HG03159 (cell line): Measurements from ENCODE around the gene SLC6A6.

Source experiments
- ATAC-seq: cut with Tn5 transposase; IDR thresholded peaks from one replicate; pipeline ENCODE4 v1.9.1; 2021; ENCODE audit warnings: mild to moderate bottlenecking, moderate library complexity; ENCODE audit not compliant: unreplicated experiment

SLC6A6 gene

GRCh38 chr3:14517601-14518431 is 115.4 kb downstream of the SLC6A6 start:
- ATAC-seq: no peak

- no peak for ATAC-seq
Measured at GRCh38 chr3:14518432-14518802, 116.0 kb downstream of the SLC6A6 start.

GRCh38 chr3:14518893-14519292 is 116.5 kb downstream of the SLC6A6 start:
- ATAC-seq: no peak

- no peak for ATAC-seq
Measured at GRCh38 chr3:14519406-14519805, 117.0 kb downstream of the SLC6A6 start.

GRCh38 chr3:14520149-14520548 is 117.7 kb downstream of the SLC6A6 start:
- ATAC-seq: no peak

GRCh38 chr3:14520967-14521366 is 118.6 kb downstream of the SLC6A6 start:
- ATAC-seq: no peak

- ATAC-seq: no peak
Measured at GRCh38 chr3:14521611-14522010, 119.2 kb downstream of the SLC6A6 start.

- ATAC-seq: no peak
Measured at GRCh38 chr3:14522129-14522691, 119.8 kb downstream of the SLC6A6 start.

- ATAC-seq: no peak
Measured at GRCh38 chr3:14522768-14523167, 120.4 kb downstream of the SLC6A6 start.

GRCh38 chr3:14523792-14524191 is 121.4 kb downstream of the SLC6A6 start:
- ATAC-seq: no peak

GRCh38 chr3:14524311-14524711 is 121.9 kb downstream of the SLC6A6 start:
- ATAC-seq: no peak

GRCh38 chr3:14524920-14525660 is 122.7 kb downstream of the SLC6A6 start:
- no peak for ATAC-seq

GRCh38 chr3:14525685-14526631 is 123.6 kb downstream of the SLC6A6 start:
- no peak for ATAC-seq

GRCh38 chr3:14528081-14528480 is 125.7 kb downstream of the SLC6A6 start:
- ATAC-seq: no peak

GRCh38 chr3:14531856-14532395 is 129.5 kb downstream of the SLC6A6 start:
- no peak for ATAC-seq

GRCh38 chr3:14532691-14533456 is 130.5 kb downstream of the SLC6A6 start:
- ATAC-seq: no peak

GRCh38 chr3:14533457-14533958 is 131.1 kb downstream of the SLC6A6 start:
- ATAC-seq: no peak

- ATAC-seq: no peak
Measured at GRCh38 chr3:14534516-14535191, 132.2 kb downstream of the SLC6A6 start.

GRCh38 chr3:14535616-14536015 is 133.2 kb downstream of the SLC6A6 start:
- no peak for ATAC-seq
